ENCODE measurements around the gene SOX5. TPM values are rescaled to one million over a fixed set of nuclear protein-coding genes. Genes with fewer than 3 reads are reported as not detected.
"Not testable (repeated sequence)": the region's sequence is repeated elsewhere in the genome, so short reads cannot be mapped to it uniquely, and the experiment has no call there.

The SOX5 gene
- total RNA-seq, 1 donor from 2014 or later, result 2.2 TPM

DNA sequence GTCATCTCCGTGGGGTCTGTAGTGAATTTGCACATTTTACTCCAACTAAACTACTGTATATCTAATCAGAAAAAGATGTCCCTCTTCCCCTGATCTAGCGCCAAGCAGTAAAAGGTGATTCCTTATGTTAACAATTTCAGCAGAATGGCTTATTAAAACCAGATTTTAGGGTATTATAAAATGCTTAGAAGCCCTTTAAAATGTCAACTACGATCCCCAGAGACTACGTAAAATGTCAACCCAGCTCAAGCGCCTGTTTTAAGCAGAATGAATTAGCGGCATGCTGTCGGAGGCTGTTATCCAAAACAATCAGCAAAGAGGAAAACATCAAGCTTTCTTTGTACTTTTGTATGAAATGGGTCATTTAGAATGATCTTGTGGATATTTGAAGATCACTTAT is 408.9 kb downstream of the SOX5 start:
- DNase-seq (no peak), ATAC-seq (ENCODE audit: poor library complexity) (no peak)
- intact Hi-C loops (cut with DNase I), result no loop called here

DNA sequence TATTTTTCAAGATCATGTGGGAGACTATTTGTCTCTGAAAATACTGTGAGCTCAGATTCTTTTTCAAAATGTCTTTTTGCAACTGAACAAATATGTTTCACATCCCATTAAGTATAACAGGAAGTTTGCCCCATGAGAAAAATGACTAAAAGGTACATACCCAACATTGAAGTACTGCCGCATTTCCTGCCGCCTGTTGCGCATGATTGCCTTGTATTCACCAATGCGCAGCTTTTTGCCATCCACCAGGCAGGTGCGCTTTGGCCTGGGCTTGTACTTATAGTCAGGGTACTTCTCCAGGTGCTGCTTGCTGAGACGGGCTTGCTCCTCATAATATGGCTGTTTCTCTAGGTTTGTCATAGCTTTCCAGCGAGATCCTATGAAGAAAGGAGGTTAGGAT is 413.2 kb downstream of the SOX5 start:
- ATAC-seq (ENCODE audit: poor library complexity) (no peak), DNase-seq (no peak)
- intact Hi-C loops (cut with DNase I), result no loop called here

DNA sequence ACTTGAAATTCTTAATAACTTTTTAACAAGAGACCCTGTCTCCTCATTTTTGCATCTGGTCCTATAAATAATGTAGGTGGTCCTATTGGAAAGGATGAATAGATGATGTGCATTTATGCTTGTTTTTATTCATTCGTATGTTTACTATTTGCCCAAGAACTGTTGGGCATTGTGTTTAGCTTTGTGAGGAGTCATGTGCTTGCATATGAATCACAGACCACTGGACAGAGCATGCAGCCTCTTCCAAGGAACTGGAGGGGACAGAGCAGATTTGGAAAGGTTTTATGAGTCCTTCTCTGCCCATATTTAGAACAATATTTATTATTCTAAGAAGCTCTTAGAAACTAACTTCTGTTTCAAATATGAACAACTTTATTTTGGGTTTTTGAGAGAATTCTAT is 414.0 kb downstream of the SOX5 start:
- ATAC-seq (ENCODE audit: poor library complexity), result no peak
- intact Hi-C loops (cut with DNase I), result no loop called here
- DNase-seq, result no peak

DNA sequence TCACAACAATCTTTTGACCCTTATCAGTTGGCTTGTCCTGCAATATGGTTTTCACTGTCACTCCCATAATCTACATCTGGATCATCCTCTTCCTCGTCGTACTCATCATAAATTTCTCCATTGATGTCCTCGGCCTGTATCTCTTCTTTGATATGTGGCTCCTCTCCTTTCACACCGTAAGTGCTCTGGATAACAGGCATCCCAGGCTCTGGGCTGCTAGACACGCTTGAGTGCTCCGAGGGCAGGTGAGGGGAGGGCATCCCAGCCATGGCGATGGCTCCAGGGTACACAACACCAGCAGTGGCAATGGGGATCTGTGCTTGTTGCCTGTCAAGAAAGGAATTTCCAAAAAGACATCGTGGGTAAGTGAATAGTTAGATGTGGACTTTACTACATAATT is 415.3 kb downstream of the SOX5 start:
- no peak for DNase-seq
- intact Hi-C loops (cut with DNase I), result no loop called here
- no peak for ATAC-seq (ENCODE audit: poor library complexity)

GRCh38 chr12:23533699-23534098 is 415.8 kb downstream of the SOX5 start:
- ATAC-seq (ENCODE audit: poor library complexity) (no peak), DNase-seq (no peak)
- intact Hi-C loops (cut with DNase I), result no loop called here

DNA sequence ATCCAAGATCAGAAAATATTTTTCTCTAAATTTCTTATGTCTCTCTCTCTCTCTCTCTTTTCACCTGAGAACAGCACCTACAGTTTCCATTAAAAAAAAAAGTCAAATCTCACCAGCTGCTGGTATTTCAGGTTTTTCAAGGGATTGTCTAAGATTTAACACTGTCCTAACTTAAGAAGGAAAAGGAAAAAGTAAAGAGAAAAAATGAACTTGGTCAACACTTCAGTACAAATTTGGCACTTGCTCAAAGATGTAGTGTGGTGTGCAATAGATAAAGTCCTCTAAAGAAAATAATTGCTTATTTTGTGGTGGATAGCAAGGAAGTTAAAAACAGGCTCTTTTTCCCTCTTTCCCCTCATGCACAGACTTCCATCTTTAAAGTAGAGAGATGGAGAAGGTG is 416.2 kb downstream of the SOX5 start:
- ATAC-seq (ENCODE audit: poor library complexity), result no peak
- DNase-seq, result no peak
- intact Hi-C loops (cut with DNase I), result no loop called here

DNA sequence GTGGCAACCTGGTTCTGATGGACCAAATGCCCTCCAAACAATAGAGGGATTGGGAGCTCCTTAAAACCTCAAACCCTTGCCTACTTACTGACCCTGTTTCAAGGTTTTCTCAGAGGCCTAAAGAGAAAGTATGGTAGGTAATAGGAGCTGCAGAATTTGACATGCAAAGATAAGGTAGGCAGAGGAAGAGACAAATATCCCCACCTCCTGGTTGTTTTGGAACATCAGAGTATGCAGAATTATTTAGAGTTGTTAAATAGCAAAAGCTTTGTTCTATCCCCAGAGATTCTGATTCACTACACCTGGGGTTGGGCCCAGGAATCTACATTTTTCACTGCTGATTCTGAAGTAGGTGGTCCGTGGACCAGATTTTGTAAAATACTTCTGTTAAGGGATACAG is 421.2 kb downstream of the SOX5 start:
- ATAC-seq (ENCODE audit: poor library complexity) (no peak), DNase-seq (no peak)
- intact Hi-C loops (cut with DNase I), result no loop called here

- no peak for DNase-seq
- ATAC-seq (ENCODE audit: poor library complexity), result no peak
- intact Hi-C loops (cut with DNase I), result no loop called here
Observed at GRCh38 chr12:23525450-23526072, 423.9 kb downstream of the SOX5 start.

GRCh38 chr12:23523339-23523738 is 426.1 kb downstream of the SOX5 start:
- no peak for ATAC-seq (ENCODE audit: poor library complexity)
- intact Hi-C loops (cut with DNase I), result no loop called here

DNA sequence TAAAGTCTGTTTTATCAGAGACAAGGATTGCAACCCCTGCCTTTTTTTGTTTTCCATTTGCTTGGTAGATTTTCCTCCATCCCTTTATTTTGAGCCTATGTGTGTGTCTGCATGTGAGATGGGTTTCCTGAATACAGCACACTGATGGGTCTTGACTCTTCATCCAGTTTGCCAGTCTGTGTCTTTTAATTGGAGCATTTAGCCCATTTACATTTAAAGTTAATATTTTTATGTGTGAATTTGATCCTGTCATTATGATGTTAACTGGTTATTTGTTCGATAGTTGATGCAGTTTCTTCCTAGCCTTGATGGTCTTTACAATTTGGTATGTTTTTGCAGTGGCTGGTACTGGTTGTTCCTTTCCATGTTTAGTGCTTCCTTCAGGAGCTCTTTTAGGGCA is 430.0 kb downstream of the SOX5 start:
- intact Hi-C loops (cut with DNase I); ATAC-seq (ENCODE audit: poor library complexity); DNase-seq: not testable (repeated sequence)

More at GRCh38 chr12:23523339-23523738, 426.1 kb downstream of the SOX5 start:
- no peak for DNase-seq

GRCh38 chr12:23515785-23516184 is 433.7 kb downstream of the SOX5 start:
- ATAC-seq (ENCODE audit: poor library complexity); intact Hi-C loops (cut with DNase I); DNase-seq: not testable (repeated sequence)

DNA sequence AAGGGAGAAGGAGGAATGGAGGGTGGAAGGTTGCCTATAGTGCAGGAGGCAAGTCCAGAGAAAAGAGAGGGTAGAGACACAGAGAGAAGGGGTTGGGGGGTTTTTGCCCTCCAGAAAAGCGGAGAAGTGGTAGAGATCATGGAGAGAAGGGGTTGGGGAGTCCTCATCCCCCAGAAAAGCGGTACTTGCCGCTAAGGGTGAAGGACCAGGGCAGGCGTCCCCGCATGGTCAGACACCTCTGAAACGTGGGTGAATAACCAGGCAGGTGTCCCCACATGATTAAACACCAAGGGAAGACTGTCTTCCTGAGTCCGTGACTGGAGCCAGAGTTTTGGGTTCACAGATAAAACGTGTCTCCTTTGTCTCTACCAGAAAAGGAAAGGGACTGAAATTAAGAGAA is 439.0 kb downstream of the SOX5 start:
- no peak for ATAC-seq (ENCODE audit: poor library complexity)

DNA sequence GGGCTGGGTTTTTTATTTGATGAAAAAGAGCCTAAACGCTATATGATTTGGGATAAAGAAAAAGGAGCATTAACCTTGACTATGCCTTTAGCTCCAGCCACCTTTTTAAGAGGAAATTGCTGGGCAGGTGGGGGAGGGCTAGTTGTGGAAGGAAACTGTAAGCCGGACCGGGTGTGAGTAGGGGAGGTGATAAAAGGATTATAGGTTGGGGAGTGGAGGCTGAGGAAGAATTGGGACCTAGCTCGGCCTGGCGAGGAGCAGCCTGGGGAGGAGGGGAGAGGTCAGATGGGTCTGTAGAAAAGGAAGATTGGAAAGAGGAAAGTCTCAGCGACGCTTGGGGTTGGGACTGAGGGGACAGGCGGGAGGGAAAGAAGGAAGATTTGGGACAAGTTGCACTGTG is 439.6 kb downstream of the SOX5 start:
- intact Hi-C loops (cut with DNase I); DNase-seq; ATAC-seq (ENCODE audit: poor library complexity): not testable (repeated sequence)

More for the DNA sequence above, 439.0 kb downstream of the SOX5 start:
- intact Hi-C loops (cut with DNase I), result no loop called here
- DNase-seq, result no peak

DNA sequence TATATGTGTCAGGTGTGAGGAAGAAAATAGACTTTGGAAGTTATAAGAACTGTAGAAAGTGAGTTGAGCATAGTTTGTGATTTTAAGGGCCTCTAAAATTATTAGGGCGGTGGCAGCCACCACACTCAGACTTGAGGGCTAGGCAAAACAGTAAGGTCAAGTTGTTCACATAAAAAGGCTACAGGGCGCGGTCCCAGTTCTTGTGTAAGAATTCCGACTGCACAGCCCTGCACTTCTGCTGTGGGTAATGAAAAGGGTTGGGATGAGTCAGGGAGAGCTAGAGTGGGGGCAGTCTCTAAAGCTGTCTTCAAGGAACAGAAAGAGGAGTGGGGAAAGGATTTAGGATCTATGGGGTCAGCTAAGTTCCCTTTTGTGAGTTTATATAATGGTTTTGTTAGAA is 441.7 kb downstream of the SOX5 start:
- DNase-seq; ATAC-seq (ENCODE audit: poor library complexity); intact Hi-C loops (cut with DNase I): not testable (repeated sequence)

DNA sequence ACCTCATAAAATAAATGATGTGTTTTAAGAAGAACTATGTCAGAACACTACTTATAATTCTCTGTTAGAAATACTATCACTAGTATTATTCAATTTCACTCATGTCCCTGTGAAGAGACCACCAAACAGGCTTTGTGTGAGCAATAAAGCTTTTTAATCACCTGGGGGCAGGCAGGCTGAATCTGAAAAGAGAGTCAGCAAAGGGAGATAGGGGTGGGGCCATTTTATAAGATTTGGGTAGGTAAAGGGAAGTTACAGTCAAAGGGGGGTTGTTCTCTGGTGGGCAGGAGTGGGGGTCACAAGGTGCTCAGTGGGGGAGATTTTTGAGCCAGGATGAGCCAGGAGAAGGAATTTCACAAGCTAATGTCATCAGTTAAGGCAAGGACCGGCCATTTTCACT is 443.7 kb downstream of the SOX5 start:
- intact Hi-C loops (cut with DNase I); DNase-seq; ATAC-seq (ENCODE audit: poor library complexity): not testable (repeated sequence)

DNA sequence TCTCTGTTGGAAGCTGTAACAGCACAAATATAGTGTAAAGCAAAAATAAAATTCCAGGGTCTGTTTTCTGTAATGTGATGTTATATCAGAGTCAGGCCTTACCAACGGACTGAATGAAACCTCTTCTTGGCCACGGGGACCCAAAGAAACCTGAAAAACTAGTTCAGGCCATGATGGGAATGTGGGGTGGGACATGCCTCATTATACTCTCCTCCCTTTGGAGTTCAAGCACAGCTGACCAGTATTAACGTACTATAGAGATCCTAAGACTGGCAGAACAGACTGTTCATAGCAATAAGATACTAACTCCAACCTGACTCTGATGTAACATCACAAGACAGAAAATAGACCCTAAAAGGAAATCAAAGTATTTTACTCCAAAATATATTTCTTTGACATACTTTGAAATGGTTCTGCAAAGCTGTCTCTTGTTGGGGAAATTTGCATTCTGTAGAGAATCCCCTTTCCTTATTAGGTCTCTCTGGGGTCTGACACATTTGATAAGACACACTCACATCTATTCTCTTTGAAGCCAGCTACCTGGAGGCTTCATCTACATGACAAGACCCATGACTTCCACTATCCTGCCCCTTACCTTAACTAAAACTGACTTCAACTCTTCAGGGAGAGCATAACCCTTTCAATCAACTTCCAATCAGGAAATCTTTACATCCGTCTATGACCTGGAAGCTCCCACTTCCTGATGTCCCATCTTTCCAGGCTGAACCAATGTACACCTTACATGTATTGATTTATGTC is 444.6 kb downstream of the SOX5 start:
- DNase-seq (no peak), ATAC-seq (ENCODE audit: poor library complexity) (no peak)
- intact Hi-C loops (cut with DNase I), result no loop called here

GRCh38 chr12:23504043-23504442 is 445.4 kb downstream of the SOX5 start:
- DNase-seq (no peak), ATAC-seq (ENCODE audit: poor library complexity) (no peak)
- intact Hi-C loops (cut with DNase I), result no loop called here

- DNase-seq (no peak), ATAC-seq (ENCODE audit: poor library complexity) (no peak)
- intact Hi-C loops (cut with DNase I), result no loop called here
Observed at GRCh38 chr12:23503544-23503943, 445.9 kb downstream of the SOX5 start.

DNA sequence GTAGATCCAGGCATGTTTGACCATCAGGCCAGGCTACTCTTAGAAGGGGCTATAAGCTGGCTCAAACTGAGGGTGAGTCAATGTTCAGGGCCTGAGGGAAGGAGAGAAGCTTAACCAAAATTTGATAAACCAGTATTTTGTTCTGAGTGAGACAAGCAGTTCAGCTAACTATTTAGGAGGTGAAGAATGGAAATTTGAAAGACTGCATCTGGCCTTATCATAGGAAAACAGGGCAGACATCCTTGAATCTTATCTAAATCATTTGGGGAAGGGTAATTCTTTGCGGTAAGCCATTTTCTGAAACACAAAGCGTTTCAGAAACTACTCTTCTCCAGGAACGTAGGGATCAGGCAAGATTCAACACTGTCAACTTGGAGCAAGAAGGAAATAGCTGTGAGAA is 447.2 kb downstream of the SOX5 start:
- intact Hi-C loops (cut with DNase I), result no loop called here
- no peak for DNase-seq
- ATAC-seq (ENCODE audit: poor library complexity), result no peak

- ATAC-seq (ENCODE audit: poor library complexity) (no peak), DNase-seq (no peak)
- intact Hi-C loops (cut with DNase I), result no loop called here
Observed at GRCh38 chr12:23495472-23495871, 454.0 kb downstream of the SOX5 start.

All from Right ventricle myocardium superior (tissue), 1 donor.